Stimulated activated naive B cell treated with anti-CD40 and anti-IgM and Interleukin-4, amounts not matched to agents 10 μg/mL and 1 μg/mL and 100 μg/mL, for 72 hours (primary cell): ENCODE results near the gene THBD.

Source experiments
- ATAC-seq, 2 donors: fragments of 150-1000 bp; cut with Tn5 transposase; replicated peaks; 2 replicates each; pipeline ENCODE4 v1.10.0; 2021; ENCODE audit warnings: moderate library complexity in 1 of 2
- DNase-seq: peaks from one replicate; pipeline ENCODE4 v3.0.0; 2021
- H3K27ac Mint-ChIP-seq: one replicate; pipeline ENCODE4 v1.8.0; 2022; ENCODE audit warnings: mild to moderate bottlenecking, mixed read lengths
- H3K27me3 Mint-ChIP-seq, 2 donors: one replicate each; pipeline ENCODE4 v1.8.0; 2022; ENCODE audit warnings: mixed read lengths in 2 of 2
- H3K36me3 Mint-ChIP-seq, 2 donors: one replicate each; pipeline ENCODE4 v1.8.0; 2022; ENCODE audit warnings: mixed read lengths in 2 of 2, mild to moderate bottlenecking in 1 of 2
- H3K4me1 Mint-ChIP-seq, 2 donors: one replicate each; pipeline ENCODE4 v1.8.0; 2022; ENCODE audit warnings: mixed read lengths in 2 of 2, mild to moderate bottlenecking in 1 of 2
- H3K4me3 Mint-ChIP-seq, 2 donors: one replicate each; pipeline ENCODE4 v1.8.0; 2022; ENCODE audit warnings: mild to moderate bottlenecking in 2 of 2, mixed read lengths in 2 of 2, moderate library complexity in 1 of 2
- H3K9me3 Mint-ChIP-seq, 2 donors: one replicate each; pipeline ENCODE4 v1.8.0; 2022; ENCODE audit warnings: mixed read lengths in 2 of 2, mild to moderate bottlenecking in 1 of 2

THBD gene

DNA sequence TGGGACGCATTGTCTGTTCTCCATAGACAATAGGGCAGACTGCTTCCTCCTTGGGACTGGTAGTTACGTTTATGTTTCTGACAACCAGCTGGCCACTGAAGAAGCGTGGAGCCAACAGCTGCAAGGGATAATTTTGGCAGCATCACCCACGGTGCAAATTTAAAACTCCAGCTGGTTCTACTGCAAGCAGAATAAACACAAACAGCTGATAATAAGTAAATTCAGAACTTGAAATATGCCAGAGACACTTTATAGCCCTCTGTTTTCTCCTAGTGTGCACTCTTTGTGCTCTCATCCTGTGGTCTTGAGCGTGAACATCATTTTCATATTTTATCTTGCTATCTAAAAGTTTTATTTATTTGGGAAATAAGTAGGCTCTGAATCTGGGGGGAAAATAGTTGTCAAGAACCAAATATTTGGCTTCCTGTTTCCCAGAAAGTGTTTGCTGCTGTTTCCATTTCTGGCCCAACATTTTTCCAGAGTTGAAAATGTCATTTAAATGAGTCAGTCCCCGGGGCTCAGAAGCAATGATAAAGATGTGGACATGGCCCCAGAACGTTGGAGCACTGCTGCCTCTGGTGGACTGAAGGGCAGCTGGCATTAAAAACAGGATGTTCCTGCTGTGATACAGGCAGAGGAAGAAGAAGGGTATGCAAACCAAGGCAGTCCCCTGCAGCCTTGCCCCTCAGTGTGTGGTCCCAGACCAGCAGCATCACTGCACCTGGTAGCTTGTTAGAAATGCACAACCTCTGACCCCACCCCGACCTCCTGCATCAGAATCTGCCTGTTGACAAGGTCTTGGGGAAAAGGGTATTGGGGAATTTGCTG is 12.5 kb upstream of the THBD start:
- no peak overlapping the region for H3K27ac Mint-ChIP-seq
- H3K4me1 Mint-ChIP-seq, result no peaks in the 10 kb centered on the region
- no peaks in the 10 kb centered on the region for H3K36me3 Mint-ChIP-seq
- H3K9me3 Mint-ChIP-seq, result no peaks in the 10 kb centered on the region
- no peak overlapping the region for H3K4me3 Mint-ChIP-seq
- H3K27me3 Mint-ChIP-seq, result no peaks in the 10 kb centered on the region
- DNase-seq, result no peak
- peak in 1 of 2 donors; percentile 16 for ATAC-seq

DNA sequence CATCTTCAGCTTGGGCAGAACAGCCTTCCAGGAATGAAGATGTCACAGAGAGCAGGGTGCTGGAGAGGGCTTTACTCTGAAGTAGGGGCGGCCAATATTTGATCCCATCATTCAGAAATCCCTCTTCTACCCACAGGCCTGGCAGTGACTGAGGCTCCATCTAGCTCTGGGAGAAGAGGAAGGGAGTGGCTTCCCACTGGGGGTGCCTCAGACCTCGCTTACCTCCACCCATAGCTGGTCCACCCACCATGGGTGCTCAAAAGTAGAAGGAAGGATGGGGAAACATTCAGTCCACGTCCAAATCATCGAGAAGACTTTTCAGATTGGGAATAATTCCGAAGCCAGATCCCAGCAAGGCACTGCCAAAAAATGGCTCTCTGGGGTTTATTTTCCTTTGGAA is 11.8 kb upstream of the THBD start:
- ATAC-seq (no peak), DNase-seq (no peak)
- Mint-ChIP-seq H3K36me3 (no peaks in the 10 kb centered on the region), H3K27ac (no peak overlapping the region), H3K4me1 (no peaks in the 10 kb centered on the region), H3K4me3 (no peak overlapping the region), H3K27me3 (no peaks in the 10 kb centered on the region), H3K9me3 (peaks cover 0 to 3% of the 10 kb centered on the region in 2 donors)

DNA sequence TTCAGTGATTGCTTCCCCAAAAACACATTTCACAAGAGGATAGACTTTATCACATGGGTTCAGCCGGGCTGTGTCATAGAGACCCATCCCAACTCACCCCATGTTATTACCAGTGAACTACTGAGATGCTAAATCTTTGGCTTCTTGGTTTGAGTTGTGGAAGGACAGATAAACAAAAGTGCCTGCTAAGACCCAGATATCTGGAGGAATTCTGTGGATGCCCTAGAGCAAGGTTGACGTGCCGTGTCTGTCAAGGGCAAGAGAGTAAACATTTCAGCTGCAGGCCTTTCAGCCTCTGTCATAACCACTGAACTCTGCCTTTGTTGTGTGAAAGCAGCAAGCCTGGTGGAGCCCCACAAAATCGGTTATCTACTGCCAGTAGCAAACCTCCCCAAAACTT is 11.2 kb upstream of the THBD start:
- no peaks in the 10 kb centered on the region for H3K36me3 Mint-ChIP-seq
- no peaks in the 10 kb centered on the region for H3K27me3 Mint-ChIP-seq
- DNase-seq, result no peak
- H3K4me3 Mint-ChIP-seq, result no peak overlapping the region
- peaks cover 0 to 3% of the 10 kb centered on the region in 2 donors for H3K9me3 Mint-ChIP-seq
- ATAC-seq, result no peak
- H3K4me1 Mint-ChIP-seq, result no peaks in the 10 kb centered on the region
- no peak overlapping the region for H3K27ac Mint-ChIP-seq

DNA sequence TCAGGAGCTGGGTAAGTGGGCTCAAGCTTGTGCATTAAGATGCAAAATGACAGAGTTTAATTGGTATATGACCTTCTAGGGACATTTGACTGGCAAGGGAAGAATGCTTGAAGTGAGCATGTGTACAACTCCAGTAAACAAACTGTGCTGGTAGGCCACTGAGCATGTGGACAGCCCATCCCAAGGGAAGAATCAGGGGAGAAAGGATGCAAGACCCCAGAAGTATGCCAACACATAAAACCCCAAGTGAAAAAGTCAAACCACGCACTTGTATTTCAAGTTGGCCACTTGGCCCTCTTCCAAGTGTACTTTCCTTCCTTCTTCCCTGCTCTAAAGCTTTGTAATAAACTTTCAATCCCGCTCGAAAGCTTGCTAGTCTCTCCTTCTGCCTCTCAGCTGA is 10.4 kb upstream of the THBD start:
- Mint-ChIP-seq H3K27ac (no peak overlapping the region), H3K36me3 (no peaks in the 10 kb centered on the region), H3K4me3 (no peak overlapping the region), H3K9me3 (peaks cover 0 to 3% of the 10 kb centered on the region in 2 donors), H3K4me1 (no peaks in the 10 kb centered on the region), H3K27me3 (no peaks in the 10 kb centered on the region)
- no peak for DNase-seq
- ATAC-seq, result no peak

DNA sequence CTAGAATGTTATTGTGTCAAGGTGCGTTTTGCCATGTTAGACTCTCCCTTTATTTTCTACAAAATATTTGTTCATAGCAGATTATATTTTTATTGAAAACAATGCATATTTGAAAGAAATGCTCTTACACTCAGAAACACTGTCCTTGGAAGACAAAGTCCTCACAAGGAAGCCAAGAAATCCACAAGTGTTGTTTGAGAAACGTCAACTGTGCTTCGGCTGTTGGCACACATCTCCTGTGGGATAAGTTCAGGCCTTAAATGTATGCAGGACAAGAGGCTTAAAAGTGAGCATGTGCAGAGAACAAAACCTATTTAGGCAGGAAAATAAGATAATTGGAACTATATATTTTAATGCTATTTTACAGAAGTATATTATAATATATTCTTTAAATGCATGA is 9.5 kb upstream of the THBD start:
- Mint-ChIP-seq H3K4me3 (no peak overlapping the region), H3K36me3 (no peaks in the 10 kb centered on the region), H3K27me3 (no peaks in the 10 kb centered on the region), H3K9me3 (peaks cover 0 to 3% of the 10 kb centered on the region in 2 donors), H3K27ac (no peak overlapping the region), H3K4me1 (no peaks in the 10 kb centered on the region)
- no peak for ATAC-seq
- DNase-seq, result no peak

DNA sequence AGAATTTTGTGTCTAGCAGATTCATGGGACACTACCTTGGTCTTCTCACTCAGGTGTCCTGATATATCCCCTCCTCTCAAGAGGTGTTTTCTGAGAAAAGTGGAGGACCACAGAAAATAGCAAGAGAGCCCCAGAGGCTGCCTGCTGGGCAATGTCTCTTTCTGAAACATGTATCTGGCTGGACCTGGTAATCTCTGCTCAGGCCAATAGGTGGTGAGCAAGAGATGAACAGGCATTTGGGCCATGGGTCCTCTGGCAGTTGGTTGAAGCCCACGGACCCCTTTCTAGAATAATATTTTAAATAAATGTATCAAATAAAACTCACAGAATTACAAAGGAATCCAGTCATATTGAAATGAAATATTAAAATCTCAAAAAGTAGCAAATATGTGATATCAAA is 8.8 kb upstream of the THBD start:
- peaks cover 0 to 3% of the 10 kb centered on the region in 2 donors for H3K9me3 Mint-ChIP-seq
- H3K36me3 Mint-ChIP-seq, result no peaks in the 10 kb centered on the region
- DNase-seq (no peak), ATAC-seq (no peak)
- peaks cover 2 to 4% of the 10 kb centered on the region in 2 donors for H3K27me3 Mint-ChIP-seq
- no peaks in the 10 kb centered on the region for H3K4me1 Mint-ChIP-seq
- H3K27ac Mint-ChIP-seq, result no peak overlapping the region
- H3K4me3 Mint-ChIP-seq, result no peak overlapping the region

DNA sequence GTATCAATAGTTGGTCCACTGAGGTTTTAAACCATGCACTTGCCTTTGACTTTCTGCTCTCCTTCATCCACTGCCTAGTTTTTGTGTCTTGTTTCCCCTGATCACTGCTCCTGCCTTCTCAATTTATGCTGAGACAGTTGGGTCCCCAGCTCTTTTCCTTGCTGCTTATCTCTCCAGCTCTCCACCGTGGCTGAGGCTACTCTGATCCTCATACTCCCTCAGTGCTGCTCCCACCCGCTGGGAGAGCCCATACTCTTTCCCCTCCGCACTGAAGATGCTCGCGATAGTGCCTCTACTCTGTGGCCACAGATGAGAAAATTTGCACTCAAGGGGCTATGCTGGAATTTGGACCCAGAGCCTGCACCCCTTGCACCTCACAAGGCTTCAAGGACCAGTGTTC is 3.4 kb upstream of the THBD start:
- ATAC-seq, result no peak
- no peak for DNase-seq
- Mint-ChIP-seq H3K4me3 (no peak overlapping the region), H3K27me3 (peaks cover 38 to 46% of the 10 kb centered on the region in 2 donors), H3K27ac (no peak overlapping the region), H3K9me3 (peaks cover 0 to 3% of the 10 kb centered on the region in 2 donors), H3K36me3 (no peaks in the 10 kb centered on the region), H3K4me1 (peaks cover 3 to 21% of the 10 kb centered on the region in 2 donors)

DNA sequence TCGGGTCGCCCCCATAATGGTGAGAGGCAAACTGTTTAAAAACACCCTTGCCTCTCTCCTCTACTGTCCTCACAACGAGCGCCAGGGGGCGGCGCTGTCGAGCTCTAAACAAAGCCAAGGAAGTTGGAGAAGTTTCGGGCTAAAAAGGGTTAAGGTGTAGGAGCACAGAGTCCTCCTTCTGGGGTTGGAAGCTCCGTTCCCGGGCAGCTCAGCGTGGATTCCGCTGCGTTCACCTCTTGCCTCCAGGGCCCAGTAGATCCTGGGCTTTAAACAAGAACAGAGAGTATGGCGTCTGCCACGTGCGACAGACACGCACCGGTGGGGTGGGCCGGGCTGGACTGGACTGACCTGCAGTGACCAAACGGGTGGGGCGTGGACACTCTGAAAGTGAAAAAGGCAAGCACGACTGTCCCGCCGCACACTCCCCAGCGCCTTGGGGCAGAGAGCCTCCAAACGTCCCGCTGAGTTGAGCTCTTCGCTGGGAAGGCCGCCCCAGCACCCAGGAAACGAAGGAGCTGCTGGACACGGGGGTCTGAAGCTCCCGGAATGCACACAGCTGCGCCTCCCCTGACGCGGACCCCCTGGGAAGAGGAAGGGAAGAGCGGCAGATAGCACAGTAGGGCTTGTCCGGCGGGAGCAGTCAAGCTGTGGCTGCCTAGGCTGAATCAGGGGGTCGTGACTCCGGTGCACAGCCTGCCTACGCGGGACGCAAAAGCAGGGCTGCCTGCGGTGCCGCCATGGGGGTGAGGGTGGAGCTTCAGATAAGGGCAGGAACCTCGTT is 1.6 kb upstream of the THBD start:
- DNase-seq, result peak; percentile 6
- H3K4me3 Mint-ChIP-seq, result peak overlapping the region in 1 of 2 donors; percentile 35
- H3K27me3 Mint-ChIP-seq, result peaks cover 50 to 59% of the 10 kb centered on the region in 2 donors
- peaks cover 6 to 27% of the 10 kb centered on the region in 2 donors for H3K4me1 Mint-ChIP-seq
- peak; percentile 35 to 38 for ATAC-seq
- H3K9me3 Mint-ChIP-seq, result no peaks in the 10 kb centered on the region
- H3K27ac Mint-ChIP-seq, result peak overlapping the region; percentile 37
- no peaks in the 10 kb centered on the region for H3K36me3 Mint-ChIP-seq

DNA sequence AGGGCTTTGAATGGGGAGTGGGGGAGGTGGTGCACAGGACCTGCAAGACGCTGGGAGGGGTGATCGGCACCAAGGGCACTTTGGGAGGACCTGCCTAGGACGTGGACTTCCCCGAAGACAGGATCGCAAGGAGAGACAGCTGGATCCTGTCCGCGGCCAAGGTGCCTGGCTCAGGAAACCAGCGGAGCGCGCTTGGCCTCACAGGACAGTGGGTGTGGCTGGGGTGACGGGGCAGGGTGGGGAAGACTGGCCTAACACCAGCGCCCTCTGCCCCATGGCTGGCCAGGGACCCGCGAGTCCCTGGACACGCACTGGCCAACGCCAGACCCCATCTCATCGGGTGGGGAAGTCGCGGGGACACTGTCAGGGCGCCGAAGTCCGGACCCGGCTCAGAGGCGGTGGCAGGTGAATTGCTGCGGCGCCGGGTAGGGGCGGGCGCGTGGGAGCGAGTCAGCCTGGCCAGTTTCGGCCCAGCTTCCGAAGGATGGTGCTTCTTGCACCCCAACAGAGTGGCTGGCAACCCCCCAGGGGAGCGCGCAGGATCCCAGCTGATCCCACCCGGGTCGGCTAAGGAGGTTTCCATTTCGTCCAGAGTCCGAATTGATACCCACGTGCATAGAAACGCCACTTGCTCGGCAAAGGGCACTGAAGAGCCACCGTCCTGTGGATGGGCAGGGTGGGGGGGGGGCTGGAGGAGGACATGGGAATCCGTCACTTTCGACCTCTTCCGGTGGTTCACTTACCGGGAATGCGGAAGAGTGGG is 785 bp upstream of the THBD start:
- peaks cover 52 to 62% of the 10 kb centered on the region in 2 donors for H3K27me3 Mint-ChIP-seq
- ATAC-seq (no peak), DNase-seq (no peak)
- H3K36me3 Mint-ChIP-seq, result no peaks in the 10 kb centered on the region
- H3K4me3 Mint-ChIP-seq, result peak overlapping the region; percentile 58 to 65
- peaks cover 6 to 27% of the 10 kb centered on the region in 2 donors for H3K4me1 Mint-ChIP-seq
- no peaks in the 10 kb centered on the region for H3K9me3 Mint-ChIP-seq
- H3K27ac Mint-ChIP-seq, result peak overlapping the region; percentile 57

DNA sequence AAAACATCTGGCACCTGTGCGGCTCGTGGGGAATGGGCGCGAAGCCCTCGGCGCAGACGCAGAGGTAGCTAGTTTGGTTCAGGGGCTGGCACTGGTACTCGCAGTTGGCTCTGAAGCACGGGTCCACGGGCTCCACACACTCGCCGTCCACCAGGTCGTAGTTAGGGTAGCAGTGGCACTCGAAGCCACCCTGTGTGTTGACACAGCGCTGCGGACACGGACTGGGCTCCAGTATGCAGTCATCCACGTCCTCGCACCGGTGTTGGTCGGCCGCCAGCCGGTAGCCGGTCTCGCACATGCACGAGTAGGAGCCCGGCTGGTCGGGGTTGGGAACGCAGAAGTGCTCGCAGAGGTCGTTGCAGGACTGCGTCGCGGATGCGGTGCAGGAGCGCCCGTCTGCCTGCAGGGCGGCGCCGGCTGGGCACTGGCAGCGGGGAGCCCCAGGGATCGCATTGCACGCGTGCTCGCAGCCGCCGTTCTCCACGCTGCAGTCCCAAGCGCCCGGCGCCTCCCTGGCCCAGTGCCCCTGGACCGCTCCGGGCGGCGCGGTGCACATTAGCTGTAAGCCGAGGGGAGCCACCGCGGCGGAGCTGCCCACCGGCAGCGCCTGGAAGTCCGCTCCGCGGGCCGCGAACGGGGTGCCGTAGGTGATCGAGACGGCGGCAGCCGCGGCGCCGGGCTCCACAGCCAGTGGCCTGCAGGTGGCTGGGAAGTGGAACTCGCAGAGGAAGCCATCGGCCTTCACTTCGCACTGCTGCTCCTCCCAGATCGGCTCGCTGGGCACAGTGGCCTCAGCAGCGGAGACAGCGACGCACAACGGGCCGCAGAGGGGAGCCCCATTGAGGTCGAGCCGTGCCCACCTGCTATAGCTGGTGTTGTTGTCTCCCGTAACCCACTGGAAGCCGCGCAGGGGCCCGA is 930 bp downstream of the THBD start:
- H3K27ac Mint-ChIP-seq, result no peak overlapping the region
- H3K27me3 Mint-ChIP-seq, result peaks cover 64 to 74% of the 10 kb centered on the region in 2 donors
- H3K4me3 Mint-ChIP-seq, result peak overlapping the region; percentile 40 to 65
- DNase-seq (peak; percentile 6), ATAC-seq (peak; percentile 51 to 54)
- no peaks in the 10 kb centered on the region for H3K9me3 Mint-ChIP-seq
- H3K4me1 Mint-ChIP-seq, result peaks cover 6 to 27% of the 10 kb centered on the region in 2 donors
- no peaks in the 10 kb centered on the region for H3K36me3 Mint-ChIP-seq

DNA sequence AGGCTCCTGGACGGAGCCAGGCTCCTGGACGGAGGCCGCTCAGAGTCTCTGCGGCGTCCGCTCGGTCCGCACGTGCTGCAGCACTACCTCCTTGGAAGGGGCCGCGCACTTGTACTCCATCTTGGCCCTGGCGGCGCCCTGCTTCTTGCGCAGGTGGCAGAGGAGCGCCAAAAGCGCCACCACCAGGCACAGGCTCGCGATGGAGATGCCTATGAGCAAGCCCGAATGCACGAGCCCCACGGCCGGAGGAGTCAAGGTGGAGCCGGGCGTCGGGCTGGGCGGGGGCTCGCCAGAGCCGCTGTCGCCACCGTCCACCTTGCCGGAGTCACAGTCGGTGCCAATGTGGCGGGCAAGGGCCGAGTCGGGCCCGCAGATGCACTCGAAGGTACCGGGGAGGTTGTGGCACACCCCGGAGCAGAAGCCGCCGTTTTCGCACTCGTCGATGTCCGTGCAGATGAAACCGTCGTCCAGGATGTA is 1.7 kb downstream of the THBD start:
- DNase-seq, result no peak
- Mint-ChIP-seq H3K4me3 (peak overlapping the region; percentile 25 to 46), H3K27me3 (peaks cover 62 to 73% of the 10 kb centered on the region in 2 donors), H3K9me3 (no peaks in the 10 kb centered on the region), H3K4me1 (peaks cover 6 to 27% of the 10 kb centered on the region in 2 donors), H3K36me3 (no peaks in the 10 kb centered on the region), H3K27ac (peak overlapping the region; percentile 59)
- no peak for ATAC-seq

DNA sequence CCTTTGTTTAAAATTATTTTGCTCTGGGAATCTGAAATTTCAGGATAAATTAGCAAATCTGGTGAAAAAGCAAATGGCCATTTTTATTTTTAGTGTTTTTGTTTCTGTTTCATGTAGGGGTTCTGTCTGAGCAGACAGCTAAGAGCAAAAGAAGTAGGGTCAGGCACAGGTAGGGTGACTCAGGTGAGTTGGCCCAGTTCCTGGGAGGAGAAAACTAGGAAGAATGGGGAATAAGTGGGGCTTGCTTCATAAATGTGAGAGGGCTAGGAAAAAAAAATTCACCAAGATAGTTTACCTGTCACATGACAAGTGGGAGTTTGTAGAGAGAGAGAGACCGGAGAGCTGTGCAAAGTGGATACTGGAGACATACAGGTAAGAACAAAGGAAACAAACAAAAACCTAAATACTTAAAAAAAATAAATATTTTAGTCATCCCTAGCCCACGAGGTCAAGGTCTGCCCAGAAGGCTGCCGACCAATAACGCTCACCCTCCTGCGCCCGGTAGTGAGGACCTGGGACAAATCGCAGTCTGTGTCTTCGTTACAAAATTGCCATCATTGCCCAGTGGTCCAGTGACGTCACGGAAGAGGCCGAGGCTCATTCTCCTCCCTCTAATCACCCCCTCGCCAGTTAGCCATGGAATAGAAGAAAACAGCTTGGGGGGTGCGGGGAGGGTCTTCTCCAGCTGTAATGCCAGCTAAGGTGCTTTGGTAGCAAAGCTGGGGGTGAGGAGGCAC is 2.3 kb downstream of the THBD start:
- ATAC-seq (no peak), DNase-seq (no peak)
- Mint-ChIP-seq H3K27me3 (peaks cover 56 to 67% of the 10 kb centered on the region in 2 donors), H3K27ac (peak overlapping the region; percentile 76), H3K4me1 (peaks cover 6 to 27% of the 10 kb centered on the region in 2 donors), H3K36me3 (no peaks in the 10 kb centered on the region), H3K4me3 (peak overlapping the region; percentile 17 to 46), H3K9me3 (no peaks in the 10 kb centered on the region)

DNA sequence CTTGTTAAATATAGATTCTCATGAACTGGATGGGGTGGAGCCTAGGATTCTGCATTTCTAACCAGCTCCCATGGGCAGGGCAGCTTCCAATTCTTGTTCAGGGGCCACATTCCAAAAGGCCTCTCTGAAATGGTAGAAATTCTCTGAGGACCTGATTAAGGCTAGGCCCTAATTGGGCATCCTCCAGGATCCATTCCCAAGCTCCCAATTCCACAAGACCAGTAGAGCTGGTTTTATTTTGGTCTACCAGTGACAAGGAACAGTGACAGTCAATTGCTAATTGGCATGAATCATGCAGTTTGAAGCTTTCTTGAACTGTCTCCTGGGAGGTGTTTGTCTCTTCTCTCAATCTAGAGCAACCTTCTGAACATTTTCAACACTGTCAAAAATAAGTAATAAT is 3.0 kb downstream of the THBD start:
- no peaks in the 10 kb centered on the region for H3K36me3 Mint-ChIP-seq
- H3K4me3 Mint-ChIP-seq, result no peak overlapping the region
- no peak overlapping the region for H3K27ac Mint-ChIP-seq
- ATAC-seq (no peak), DNase-seq (no peak)
- H3K4me1 Mint-ChIP-seq, result peaks cover 6 to 26% of the 10 kb centered on the region in 2 donors
- peaks cover 52 to 62% of the 10 kb centered on the region in 2 donors for H3K27me3 Mint-ChIP-seq
- H3K9me3 Mint-ChIP-seq, result no peaks in the 10 kb centered on the region
